Measurements from ENCODE around the gene TMC2.

The TMC2 gene

DNA sequence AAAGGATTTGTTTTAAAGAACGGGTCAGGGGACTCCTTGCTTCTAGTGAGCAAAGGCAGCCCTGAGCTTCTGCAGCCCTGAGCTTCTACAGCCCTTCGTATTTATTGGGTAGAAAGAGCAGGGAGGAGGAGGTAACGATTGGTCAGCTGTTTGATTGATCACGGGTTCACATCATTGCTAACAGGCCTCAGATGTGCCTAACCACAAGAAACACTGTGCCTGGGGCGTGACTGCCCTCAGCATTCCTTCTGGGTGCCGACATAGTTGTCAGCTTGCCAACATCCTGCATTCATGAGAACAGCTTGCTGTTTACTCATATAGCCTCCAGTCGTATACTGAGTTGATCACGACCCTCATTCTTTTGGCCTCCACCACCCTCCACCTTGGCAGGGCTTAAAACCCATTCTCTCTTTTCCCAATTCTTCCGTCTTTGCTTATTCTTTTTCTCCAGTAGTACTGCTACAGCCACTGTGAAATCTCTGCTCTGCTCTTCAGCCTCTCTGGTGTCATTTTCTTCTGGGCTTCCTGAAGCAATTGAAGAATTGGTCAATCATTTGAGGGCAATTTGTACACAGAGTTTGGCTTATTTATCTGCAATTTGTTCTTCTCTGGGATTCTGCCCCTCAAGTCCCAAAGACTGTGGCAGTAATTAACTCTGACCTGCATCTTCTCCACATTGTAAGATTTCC lies 90.6 kb downstream of the TMC2 start:
- no peak for DNase-seq

- DNase-seq: no peak
These were observed 94.9 kb downstream of the TMC2 start for GRCh38 chr20:2631228-2631627.

DNA sequence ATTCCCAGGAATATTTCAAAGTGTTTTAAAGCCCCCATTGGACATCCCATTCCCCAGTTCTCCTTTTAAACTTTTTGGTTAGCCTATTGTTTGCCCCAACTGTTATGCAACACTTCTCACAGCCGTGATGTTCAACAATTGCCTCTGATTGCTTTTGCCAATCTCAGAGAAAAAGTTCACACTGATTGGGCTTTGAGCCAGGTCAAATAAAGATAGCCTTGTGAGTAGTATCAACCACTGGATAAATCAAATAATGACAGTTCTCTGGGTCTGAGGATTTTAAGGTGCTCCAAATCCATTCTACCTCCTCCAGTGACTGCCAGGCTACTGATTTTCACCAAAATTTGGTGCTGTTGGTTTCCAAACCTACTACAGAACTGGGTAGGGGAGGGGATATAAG lies 97.0 kb downstream of the TMC2 start:
- no peak for DNase-seq

GRCh38 chr20:2637246-2637645 lies 100.9 kb downstream of the TMC2 start:
- DNase-seq: no peak

DNA sequence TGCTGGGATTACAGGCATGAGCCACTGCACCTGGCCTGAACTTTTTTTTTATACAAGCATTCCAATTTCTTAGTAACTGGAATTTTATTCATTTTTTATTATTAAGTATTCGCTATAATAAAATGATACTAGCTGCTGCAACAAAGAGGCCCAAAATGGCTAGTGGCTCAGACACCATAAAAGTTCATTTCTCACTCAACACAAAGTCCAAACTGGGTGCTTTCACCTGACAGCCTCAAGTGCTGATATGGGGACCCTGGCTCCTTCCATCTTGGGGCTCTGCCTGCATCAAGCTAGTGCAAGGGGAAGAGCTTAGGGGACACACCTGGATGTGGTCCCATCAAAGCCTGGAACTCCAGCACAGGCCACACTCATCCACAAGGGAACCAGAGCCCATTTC lies 103.9 kb downstream of the TMC2 start:
- DNase-seq: no peak

GRCh38 chr20:2640899-2641298 lies 104.5 kb downstream of the TMC2 start:
- no peak for DNase-seq

DNA sequence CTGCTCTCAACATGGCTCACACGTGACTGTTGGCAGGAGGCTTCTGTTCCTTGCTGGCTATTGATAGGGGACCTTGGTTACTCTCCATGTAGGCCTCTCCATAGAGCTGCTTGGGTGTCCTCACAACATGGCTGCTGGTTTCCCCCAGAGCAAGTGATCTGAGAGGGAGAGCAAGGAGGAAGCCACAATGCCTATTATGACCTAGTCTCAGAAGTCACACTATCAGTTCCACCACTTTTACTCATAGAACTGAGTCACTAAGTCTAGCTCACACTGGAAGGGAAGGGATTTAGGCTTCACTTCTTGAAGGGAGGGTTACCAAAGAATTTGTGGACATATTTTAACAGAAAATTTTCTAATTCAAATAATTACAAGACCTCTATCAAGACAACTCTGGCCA lies 107.3 kb downstream of the TMC2 start:
- no peak for DNase-seq

DNA sequence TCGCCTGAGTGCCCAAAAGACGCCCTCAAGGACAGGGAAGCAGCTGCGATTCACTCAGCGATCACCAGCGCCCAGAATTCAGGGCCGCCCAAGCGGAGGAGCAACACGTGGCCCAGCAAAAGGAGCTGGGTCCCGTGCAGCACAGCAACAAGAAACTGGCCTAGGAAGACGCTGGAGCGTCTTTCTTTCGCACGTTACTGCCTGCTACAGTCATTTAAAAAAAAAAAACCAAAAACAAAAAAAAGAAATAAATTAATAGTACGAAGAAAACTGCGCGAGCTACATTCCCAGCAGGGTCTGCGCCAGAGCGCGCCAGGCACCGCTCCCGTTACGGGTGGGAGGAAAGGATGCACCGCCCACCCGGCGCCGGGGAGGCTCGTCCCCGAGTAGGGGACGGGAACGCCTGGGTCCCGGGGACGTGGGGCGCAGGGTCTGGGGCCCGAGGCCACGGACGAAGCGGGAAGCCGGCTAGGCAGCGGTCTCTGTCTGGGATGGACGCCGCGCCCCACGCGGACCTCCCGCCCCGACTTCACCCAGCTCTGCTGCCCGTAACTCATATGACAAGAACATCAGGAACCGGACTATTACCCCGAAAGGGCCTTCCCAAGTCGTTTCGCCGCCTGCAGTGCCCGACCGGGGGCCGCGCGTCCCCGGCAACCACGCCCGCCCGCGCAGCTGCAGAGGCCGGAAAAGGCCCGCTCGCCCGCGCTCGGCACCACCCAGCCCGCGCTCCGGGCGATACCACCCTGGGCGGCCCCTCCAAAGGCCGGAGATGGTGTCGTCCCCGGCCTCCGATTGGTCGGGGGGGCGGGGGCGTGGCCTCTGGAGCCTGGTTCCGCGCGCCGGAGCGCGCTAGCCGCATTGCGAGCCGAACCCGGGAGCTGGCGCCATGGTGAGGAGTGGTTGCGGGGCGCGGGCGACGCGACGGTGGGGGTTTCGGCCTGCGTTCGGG lies 115.7 kb downstream of the TMC2 start, which contains the start of gene NOP56:
Gene NOP56, plus strand, starts transcription at position 861 of the 952 bp plus-strand sequence. Its CDS starts 29 bp downstream, at position 890.
- peak; percentile 91 to 93 for DNase-seq

DNA sequence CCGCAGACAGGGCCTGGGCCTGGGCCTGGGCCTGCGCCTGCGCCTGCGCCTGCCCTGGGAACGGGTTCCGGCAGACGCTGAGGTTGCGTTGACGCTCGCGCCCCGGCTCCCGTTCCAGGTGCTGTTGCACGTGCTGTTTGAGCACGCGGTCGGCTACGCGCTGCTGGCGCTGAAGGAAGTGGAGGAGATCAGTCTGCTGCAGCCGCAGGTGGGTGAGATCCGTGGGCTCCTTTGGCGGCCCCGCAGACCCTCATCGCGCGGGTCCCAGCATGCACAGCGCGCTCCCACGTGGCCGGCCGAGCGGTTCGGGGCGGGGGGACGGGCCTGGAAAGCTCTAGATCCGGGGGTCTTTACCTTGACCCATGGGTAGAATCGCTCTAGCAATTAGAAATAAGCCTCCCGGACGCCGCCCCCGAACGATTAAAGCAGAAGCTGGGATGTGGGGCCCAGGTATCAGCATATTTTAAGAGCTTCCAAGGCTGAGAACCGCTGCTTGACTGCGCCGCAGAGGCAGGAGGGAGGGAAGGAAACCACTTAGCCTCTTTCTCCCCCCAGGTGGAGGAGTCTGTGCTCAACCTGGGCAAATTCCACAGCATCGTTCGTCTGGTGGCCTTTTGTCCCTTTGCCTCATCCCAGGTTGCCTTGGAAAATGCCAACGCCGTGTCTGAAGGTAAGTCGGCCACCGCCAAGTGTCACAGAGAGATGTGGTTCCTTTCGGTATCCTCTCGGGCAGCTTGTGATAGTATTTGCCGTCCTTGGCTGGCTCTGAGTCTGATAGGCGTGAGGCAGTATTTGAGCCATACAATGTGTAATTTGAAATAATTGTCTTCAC lies 116.6 kb downstream of the TMC2 start:
- DNase-seq: no peak

DNA sequence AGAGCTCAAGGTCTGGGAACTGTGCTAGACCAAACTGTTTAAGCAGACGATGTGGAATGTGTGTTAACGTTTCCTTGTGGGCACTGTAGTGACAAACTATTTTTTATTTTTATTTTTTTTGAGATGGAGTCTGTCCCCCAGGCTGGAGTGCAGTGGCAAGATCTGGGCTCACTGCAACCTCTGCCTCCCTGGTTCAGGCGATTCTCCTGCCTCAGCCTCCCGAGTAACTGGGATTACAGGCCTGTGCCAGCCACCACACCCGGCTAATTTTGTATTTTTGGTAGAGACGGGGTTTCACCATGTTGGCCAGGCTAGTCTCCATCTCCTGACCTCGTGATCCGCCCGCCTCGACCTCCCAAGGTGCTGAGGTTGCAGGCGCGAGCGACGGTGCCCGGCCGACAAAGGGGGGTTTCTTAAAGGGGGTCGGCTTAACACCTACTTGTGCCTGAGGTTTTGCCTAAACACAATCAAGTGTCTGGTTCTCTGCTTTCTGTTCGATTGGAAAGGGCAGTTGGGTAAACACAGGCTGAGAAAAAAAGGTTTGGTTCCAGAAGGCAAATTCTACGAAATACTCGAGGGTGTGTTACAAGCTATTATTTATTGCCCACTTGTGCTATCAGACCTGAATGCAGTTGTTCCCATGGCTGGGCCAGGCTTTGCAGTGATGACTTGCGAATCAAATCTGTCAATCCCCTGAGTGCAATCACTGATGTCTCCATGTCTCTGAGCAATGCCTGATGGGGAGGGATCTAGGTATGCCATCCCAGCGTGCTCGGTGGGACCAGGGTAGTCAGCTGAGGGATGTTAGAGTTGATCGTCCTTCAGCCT lies 117.4 kb downstream of the TMC2 start:
- DNase-seq: no peak

- DNase-seq: no peak
These were observed 118.0 kb downstream of the TMC2 start for GRCh38 chr20:2654384-2654822.

- DNase-seq: no peak
These were observed 118.5 kb downstream of the TMC2 start for GRCh38 chr20:2654831-2655230.

DNA sequence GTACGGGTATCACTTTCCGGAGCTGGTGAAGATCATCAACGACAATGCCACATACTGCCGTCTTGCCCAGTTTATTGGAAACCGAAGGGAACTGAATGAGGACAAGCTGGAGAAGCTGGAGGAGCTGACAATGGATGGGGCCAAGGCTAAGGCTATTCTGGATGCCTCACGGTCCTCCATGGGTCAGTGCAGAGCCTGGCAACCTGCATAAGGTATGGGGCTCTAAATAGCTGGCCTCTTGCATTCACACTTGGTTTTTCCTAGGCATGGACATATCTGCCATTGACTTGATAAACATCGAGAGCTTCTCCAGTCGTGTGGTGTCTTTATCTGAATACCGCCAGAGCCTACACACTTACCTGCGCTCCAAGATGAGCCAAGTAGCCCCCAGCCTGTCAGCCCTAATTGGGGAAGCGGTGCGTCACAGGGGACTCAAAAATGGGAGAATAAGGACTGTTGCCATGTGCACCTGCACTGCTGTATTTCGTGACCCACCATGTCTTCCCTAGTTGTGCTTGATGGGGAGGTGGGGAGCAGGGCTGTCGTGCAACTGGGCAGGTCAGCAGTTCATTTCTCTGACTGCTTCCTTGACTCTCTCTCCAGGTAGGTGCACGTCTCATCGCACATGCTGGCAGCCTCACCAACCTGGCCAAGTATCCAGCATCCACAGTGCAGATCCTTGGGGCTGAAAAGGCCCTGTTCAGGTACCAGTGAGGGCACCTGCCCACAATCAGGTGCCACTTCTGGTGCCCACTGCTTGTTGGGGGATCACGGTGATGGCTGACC lies 119.2 kb downstream of the TMC2 start:
- no peak for DNase-seq

DNA sequence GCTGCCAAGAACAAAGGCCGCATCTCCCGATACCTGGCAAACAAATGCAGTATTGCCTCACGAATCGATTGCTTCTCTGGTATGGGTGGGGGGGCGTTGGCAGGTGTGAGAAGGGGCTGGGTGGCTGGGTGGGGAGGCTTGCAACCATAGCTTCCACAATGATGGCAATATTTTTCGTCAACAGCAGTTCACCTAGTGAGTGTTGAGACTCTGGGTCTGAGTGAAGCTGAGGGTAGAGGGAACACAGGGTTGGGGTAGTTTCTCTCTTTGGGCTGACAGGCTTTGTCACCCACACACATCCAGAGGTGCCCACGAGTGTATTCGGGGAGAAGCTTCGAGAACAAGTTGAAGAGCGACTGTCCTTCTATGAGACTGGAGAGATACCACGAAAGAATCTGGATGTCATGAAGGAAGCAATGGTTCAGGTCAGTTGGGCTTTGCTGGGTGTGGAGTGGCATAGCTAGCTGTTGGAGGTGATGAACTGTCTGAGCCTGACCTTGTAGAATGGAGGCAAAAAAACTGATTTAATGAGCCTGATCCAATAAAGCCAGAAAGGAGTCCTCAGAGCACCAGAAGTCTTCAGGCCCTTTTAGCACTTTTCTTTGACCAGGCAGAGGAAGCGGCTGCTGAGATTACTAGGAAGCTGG lies 120.2 kb downstream of the TMC2 start:
- no peak for DNase-seq

- no peak for DNase-seq
These were observed 120.9 kb downstream of the TMC2 start for GRCh38 chr20:2657241-2657640.

GRCh38 chr20:2657674-2658073 lies 121.3 kb downstream of the TMC2 start:
- no peak for DNase-seq

- no peak for DNase-seq
These were observed 122.3 kb downstream of the TMC2 start for GRCh38 chr20:2658414-2659354.

- DNase-seq: no peak
These were observed 123.2 kb downstream of the TMC2 start for GRCh38 chr20:2659547-2659946.

- DNase-seq: no peak
These were observed 127.1 kb downstream of the TMC2 start for GRCh38 chr20:2663364-2663886.

Data from inflammatory macrophage (primary cell).